Heart left ventricle (tissue), 13 donors: ENCODE measurements around the gene TAS2R31.

Source experiments
- POLR2A ChIP-seq, 2 donors: fragments of 450-650 bp; IDR thresholded peaks; one replicate each; pipeline ENCODE4 v1.6.1; 2017; ENCODE audit warnings: antibody characterized with exemption in 2 of 2, mild to moderate bottlenecking in 2 of 2, moderate library complexity in 2 of 2
- TF ChIP-seq, protein P1 (sequence below), 12 donors: fragments of 200-600 bp; sonication (generic) in 4 of 12; IDR thresholded peaks; one replicate each; pipeline versions ENCODE4 v1.5.0 to v1.8.0; 2018 to 2022; ENCODE audit warnings: antibody characterized with exemption in 12 of 12, mild to moderate bottlenecking in 5 of 12
- donor health status: ischemic (EF 13 %, LVEDD 7.1; RV severe dilation, severe dysfunction).
- donor health status: DM: no; HTN: yes; CAD: no.
- donor health status: DM: no; HTN: no; CAD: no.
- donor health status: ischemic (EF 25% LVEDD 6.9; RV normal size, moderate dysfunction).
- donor health status: ischemic (EF 25% LVEDD 5.7; RV mildly dilated, moderate dysfunction).
- donor health status: ischemic (EF 35%, LVEDD 5.7; RV mildly dilated, moderate dysfunction).
- donor health status: nonischemic (EF 11% LVEDD 7.7; RV severe dilation, severe dysfunction).
- donor health status: DM: yes; HTN: yes; CAD: no.
- donor health status: PGD.
- donor health status: ischemic (EF 29% LVEDD 5.4; RV normal size, mild dysfunction).
- donor health status: nonischemic (EF 23%, LVEDD 6.1; RV moderate dilation, normal function).

DNA sequence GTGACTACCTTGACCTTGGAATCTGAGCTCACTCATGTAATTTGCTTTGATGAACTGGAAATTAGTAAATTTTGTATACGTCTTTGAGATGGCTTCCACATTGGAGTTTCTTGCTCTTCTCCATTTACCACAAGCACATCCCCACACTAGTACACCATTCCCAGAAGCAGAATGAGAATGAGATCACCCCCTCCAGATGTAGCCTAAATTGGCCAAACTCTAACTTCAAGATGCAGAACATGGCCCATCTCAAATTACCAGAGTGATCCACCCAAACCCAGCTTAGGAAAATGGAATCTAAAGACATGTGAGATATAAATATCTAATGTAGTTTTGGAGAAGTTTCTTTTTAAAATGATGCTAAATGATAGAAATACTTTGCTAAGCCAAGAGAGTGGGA is 23.6 kb downstream of the TAS2R31 start:
- TF ChIP-seq, protein P1, sequence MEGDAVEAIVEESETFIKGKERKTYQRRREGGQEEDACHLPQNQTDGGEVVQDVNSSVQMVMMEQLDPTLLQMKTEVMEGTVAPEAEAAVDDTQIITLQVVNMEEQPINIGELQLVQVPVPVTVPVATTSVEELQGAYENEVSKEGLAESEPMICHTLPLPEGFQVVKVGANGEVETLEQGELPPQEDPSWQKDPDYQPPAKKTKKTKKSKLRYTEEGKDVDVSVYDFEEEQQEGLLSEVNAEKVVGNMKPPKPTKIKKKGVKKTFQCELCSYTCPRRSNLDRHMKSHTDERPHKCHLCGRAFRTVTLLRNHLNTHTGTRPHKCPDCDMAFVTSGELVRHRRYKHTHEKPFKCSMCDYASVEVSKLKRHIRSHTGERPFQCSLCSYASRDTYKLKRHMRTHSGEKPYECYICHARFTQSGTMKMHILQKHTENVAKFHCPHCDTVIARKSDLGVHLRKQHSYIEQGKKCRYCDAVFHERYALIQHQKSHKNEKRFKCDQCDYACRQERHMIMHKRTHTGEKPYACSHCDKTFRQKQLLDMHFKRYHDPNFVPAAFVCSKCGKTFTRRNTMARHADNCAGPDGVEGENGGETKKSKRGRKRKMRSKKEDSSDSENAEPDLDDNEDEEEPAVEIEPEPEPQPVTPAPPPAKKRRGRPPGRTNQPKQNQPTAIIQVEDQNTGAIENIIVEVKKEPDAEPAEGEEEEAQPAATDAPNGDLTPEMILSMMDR (IDR thresholded peaks at IDR 0.05), result no peak
- TF ChIP-seq POLR2A (IDR thresholded peaks at IDR 0.05), result no peak
